ENCODE measurements around the gene PRSS57.

PRSS57 gene

DNA sequence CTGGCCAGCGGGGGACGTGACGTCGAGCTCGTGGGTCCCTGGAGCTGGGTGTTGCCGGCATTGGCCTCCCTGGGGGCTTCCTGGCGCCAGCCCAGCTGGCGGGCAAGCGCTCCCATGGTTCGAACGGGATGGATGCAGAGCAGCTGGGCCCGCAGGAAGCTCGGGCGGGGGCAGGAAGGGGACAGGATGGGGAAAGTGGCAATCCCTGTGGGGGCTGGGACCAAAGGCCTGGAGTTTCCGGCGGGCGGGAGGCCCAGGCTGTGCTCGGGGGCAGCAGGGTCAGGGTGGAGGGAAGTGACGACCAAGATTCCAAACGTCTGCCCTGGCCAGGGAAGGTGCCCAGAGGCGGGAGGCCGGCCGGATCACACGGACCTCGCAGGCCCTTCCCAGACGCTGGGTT, 32.8 kb upstream of the PRSS57 start:
- TF ChIP-seq, protein P1, sequence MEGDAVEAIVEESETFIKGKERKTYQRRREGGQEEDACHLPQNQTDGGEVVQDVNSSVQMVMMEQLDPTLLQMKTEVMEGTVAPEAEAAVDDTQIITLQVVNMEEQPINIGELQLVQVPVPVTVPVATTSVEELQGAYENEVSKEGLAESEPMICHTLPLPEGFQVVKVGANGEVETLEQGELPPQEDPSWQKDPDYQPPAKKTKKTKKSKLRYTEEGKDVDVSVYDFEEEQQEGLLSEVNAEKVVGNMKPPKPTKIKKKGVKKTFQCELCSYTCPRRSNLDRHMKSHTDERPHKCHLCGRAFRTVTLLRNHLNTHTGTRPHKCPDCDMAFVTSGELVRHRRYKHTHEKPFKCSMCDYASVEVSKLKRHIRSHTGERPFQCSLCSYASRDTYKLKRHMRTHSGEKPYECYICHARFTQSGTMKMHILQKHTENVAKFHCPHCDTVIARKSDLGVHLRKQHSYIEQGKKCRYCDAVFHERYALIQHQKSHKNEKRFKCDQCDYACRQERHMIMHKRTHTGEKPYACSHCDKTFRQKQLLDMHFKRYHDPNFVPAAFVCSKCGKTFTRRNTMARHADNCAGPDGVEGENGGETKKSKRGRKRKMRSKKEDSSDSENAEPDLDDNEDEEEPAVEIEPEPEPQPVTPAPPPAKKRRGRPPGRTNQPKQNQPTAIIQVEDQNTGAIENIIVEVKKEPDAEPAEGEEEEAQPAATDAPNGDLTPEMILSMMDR (conservative IDR thresholded peaks at IDR 0.05): no peak
- no peak overlapping the region for H3K27ac ChIP-seq

DNA sequence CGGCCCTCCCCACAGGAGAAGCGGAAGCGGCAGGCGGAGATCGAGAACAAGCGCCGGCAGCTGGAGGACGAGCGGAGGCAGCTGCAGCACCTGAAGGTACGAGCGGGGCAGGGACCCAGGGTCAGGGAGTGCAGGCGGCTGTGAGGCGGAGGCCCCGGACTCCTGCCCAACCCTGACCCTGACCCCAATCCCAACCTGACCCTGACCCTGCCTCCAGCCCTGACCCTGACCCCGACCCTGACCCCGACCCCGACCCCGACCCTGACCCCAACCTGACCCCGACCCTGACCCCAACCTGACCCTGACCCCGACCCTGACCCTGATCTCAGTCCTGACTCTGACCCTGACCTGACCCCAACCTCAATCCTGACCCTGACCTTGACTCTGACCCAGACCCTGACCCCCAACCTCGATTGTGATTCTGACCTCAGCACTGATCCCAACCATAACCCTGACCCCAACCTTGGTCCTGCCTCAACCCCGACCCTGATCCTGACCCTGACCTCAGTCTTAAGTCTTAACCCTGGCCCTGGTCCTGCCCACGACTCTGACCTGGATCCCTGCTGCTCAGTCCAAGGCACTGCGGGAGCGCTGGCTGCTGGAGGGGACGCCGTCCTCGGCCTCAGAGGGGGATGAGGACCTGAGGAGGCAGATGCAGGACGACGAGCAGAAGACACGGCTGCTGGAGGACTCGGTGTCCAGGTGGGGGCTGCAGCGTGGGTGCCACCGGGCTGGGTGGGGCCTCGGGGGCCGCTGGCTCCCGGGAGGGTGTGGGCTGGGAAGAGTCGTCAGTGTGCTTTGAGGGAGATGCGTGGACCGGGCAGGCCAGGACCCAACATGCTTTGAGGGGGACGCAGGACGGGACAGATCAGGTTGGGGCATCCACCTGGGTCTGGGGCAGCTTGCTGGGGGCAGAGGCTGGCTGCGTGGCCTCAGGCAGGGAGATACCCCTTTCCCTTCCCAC, 32.0 kb upstream of the PRSS57 start:
- H3K27ac ChIP-seq: no peak overlapping the region
- TF ChIP-seq, protein P1 (conservative IDR thresholded peaks at IDR 0.05): no peak

DNA sequence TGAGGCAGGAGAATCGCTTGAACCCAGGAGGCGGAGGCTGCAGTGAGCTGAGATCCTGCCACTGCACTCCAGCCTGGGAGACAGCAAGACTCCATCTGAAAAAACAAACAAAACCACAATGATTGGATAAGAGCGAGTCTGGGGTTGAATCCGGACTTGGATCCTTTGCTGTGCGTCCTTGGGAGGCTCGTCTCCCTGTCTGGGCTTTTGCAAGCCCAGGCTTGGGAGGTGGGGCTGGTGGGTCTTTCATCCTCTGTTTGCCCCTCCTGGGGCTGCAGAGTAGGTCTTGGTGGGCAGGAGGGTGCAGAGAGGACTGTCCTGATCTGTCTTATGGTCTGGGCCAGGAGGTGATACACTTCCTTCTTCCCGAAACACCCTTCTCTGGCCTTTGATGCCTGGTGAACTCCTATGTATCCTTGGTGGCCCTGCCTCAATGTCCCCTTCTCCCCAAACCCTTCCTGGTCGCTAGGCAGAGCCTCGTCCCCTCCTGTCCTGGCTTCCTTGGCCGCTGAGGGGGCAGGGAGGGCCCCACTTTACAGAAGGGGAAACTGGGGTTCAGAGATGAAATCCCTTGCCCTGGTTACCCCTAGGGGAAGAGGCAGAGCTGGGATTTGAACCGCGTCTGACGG, 30.3 kb upstream of the PRSS57 start:
- TF ChIP-seq, protein P1 (conservative IDR thresholded peaks at IDR 0.05): no peak

DNA sequence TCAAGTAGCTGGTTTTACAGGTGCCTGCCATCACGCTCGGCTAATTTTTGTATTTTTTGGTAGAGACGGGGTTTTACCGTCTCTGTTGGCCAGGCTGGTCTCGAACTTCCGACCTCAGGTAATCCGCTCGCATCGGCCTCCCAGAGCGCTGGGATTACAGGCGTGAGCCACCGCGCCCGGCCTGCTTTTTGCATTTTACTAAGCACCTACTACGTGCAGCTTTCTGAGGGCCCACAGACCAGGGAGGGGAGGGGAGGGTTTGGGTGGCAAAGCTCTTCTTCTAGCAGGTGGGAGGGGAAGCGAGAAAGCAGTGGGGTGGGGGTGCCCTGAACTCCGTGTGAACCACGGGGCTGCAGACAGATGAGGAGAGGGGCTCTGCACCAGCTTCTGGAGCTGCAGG, 28.5 kb upstream of the PRSS57 start:
- TF ChIP-seq, protein P1 (conservative IDR thresholded peaks at IDR 0.05): no peak
- H3K27ac ChIP-seq: no peak overlapping the region

More for the DNA sequence above, 30.3 kb upstream of the PRSS57 start:
- no peak overlapping the region for H3K27ac ChIP-seq

DNA sequence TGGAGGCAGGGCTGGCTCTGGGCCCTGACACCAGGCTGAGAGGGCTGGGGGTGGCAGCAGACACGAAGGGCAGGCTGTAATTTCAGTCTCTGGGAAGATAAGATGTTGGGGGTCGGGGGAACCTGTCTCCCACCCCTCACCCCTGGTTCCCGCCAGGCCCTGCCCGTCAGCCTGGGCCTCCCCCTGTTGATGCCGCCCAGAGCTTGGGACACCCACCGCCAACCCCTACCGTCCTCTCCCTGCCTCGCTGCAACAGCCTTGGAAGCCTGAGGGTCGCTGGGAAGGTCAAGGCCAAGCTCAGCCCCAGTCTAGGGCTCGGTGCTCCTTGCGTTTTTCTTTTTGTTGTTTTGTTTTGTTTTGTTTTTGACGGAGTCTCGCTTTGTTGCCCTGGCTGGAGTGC, 28.0 kb upstream of the PRSS57 start:
- TF ChIP-seq, protein P1 (conservative IDR thresholded peaks at IDR 0.05): no peak
- H3K27ac ChIP-seq: no peak overlapping the region

DNA sequence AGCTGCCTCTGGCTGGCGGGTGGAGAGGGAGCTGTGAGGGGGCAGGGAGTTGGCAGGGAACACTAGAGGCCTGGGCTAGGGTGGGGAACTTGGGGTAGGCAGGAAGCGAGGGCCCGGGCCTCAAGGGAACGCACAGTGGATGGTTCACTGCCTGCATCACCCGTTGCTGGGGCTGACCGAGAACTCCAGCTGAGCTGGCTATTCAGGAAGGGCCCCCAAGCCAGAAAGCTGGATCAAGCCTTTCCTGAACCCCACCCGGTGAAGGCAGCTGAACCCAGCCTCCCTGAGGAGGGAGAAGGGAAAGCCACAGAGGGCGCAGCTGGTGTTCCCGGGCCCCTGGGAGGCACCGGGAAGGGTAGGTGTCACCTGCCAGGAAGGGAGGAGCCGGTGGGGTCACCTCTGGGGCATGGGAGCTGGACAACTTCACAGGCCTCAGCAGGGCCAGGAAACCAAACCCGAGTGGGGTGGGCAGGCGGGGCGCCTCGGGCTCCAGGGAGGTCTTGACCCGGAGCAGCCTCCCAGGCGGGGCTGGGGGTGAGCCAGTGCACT, 27.4 kb upstream of the PRSS57 start:
- TF ChIP-seq, protein P1 (conservative IDR thresholded peaks at IDR 0.05): no peak
- H3K27ac ChIP-seq: no peak overlapping the region
